H9 (cell line): ENCODE results near the gene HLA-E. TPM values are rescaled to one million over a fixed set of nuclear protein-coding genes. Genes with fewer than 3 reads are reported as not detected.

Experiments used
- DNase-seq: peaks from one replicate; pipeline ENCODE4 v3.0.0-alpha.2; 2017
- H2AFZ ChIP-seq: one replicate; pipeline ENCODE4 v1.6.1; 2013; ENCODE audit warnings: mild to moderate bottlenecking, low read length, control low read depth, moderate library complexity
- H2AK5ac ChIP-seq: 2 replicates; pipeline ENCODE4 v1.6.1; 2013; ENCODE audit warnings: low read length, control low read depth, mixed read lengths; ENCODE audit not compliant: insufficient read length
- H2BK120ac ChIP-seq: one replicate; pipeline ENCODE4 v1.6.1; 2013; ENCODE audit warnings: low read depth, mild to moderate bottlenecking, low read length, control low read depth, inconsistent platforms; ENCODE audit not compliant: poor library complexity, severe bottlenecking
- H2BK12ac ChIP-seq: 2 replicates; pipeline ENCODE4 v1.6.1; 2013; ENCODE audit warnings: low read length, control low read depth, mixed read lengths, low read depth; ENCODE audit not compliant: insufficient read length
- H2BK15ac ChIP-seq: 2 replicates; pipeline ENCODE4 v1.6.1; 2013; ENCODE audit warnings: low read depth, low read length, control low read depth
- H2BK20ac ChIP-seq: one replicate; pipeline ENCODE4 v1.6.1; 2013; ENCODE audit warnings: low read depth, mild to moderate bottlenecking, low read length, control low read depth, inconsistent platforms; ENCODE audit not compliant: poor library complexity, severe bottlenecking
- H2BK5ac ChIP-seq: 2 replicates; pipeline ENCODE4 v1.6.1; 2013; ENCODE audit warnings: low read length, control low read depth, mixed read lengths; ENCODE audit not compliant: insufficient read length
- H3K14ac ChIP-seq: 2 replicates; pipeline ENCODE4 v1.6.1; 2013; ENCODE audit warnings: low read length, control low read depth; ENCODE audit not compliant: insufficient read depth
- H3K18ac ChIP-seq: 2 replicates; pipeline ENCODE4 v1.6.1; 2013; ENCODE audit warnings: low read depth, mild to moderate bottlenecking, mixed read lengths, low read length, control low read depth; ENCODE audit not compliant: insufficient read length
- H3K23ac ChIP-seq: 2 replicates; pipeline ENCODE4 v1.6.1; 2013; ENCODE audit warnings: low read length, control low read depth, mixed read lengths, low read depth; ENCODE audit not compliant: insufficient read length
- H3K23me2 ChIP-seq: 2 replicates; pipeline ENCODE4 v1.6.1; 2013; ENCODE audit warnings: low read depth, mild to moderate bottlenecking, mixed read lengths, low read length, control low read depth; ENCODE audit not compliant: insufficient read length, poor library complexity, severe bottlenecking
- H3K27ac ChIP-seq: 2 replicates; pipeline ENCODE4 v1.5.1; 2013; ENCODE audit warnings: low read length, control low read depth, mixed read lengths, low read depth; ENCODE audit not compliant: insufficient read length
- H3K27me3 ChIP-seq: 2 replicates; pipeline ENCODE4 v1.6.1; 2013; ENCODE audit warnings: low read length, control low read depth, inconsistent platforms; ENCODE audit not compliant: insufficient read depth
- H3K4ac ChIP-seq: 2 replicates; pipeline ENCODE4 v1.6.1; 2013; ENCODE audit warnings: low read depth, mild to moderate bottlenecking, control low read depth, inconsistent platforms, low read length, moderate library complexity
- H3K4me1 ChIP-seq: 2 replicates; pipeline ENCODE4 v1.6.1; 2013; ENCODE audit warnings: low read length, control low read depth, inconsistent platforms; ENCODE audit not compliant: insufficient read depth
- H3K4me2 ChIP-seq: 2 replicates; pipeline ENCODE4 v1.6.1; 2013; ENCODE audit warnings: low read length, control low read depth, mixed read lengths; ENCODE audit not compliant: insufficient read length, insufficient read depth
- H3K56ac ChIP-seq: 2 replicates; pipeline ENCODE4 v1.6.1; 2013; ENCODE audit warnings: low read depth, mild to moderate bottlenecking, mixed read lengths, low read length, control low read depth; ENCODE audit not compliant: insufficient read length
- H3K79me1 ChIP-seq: 2 replicates; pipeline ENCODE4 v1.6.1; 2013; ENCODE audit warnings: low read depth, mild to moderate bottlenecking, moderate library complexity, low read length, control low read depth, inconsistent platforms; ENCODE audit not compliant: insufficient read depth, poor library complexity, severe bottlenecking
- H3K79me2 ChIP-seq: 2 replicates; pipeline ENCODE4 v1.6.1; 2013; ENCODE audit warnings: low read length, control low read depth, inconsistent platforms; ENCODE audit not compliant: insufficient read depth
- H3K9ac ChIP-seq: 2 replicates; pipeline ENCODE4 v1.6.1; 2013; ENCODE audit warnings: low read length, control low read depth, mixed read lengths; ENCODE audit not compliant: insufficient read length; ENCODE audit errors: extremely low read depth
- H3K9me3 ChIP-seq: one replicate; pipeline ENCODE4 v1.6.1; 2013; ENCODE audit warnings: low read depth, low read length, inconsistent platforms; ENCODE audit not compliant: control insufficient read depth
- H3T11ph ChIP-seq: one replicate; pipeline ENCODE4 v1.6.1; 2013; ENCODE audit warnings: mild to moderate bottlenecking, low read length, control low read depth, inconsistent platforms
- H4K20me1 ChIP-seq: one replicate; pipeline ENCODE4 v1.6.1; 2013; ENCODE audit not compliant: control insufficient read depth, insufficient read length, insufficient read depth
- H4K5ac ChIP-seq: 2 replicates; pipeline ENCODE4 v1.6.1; 2013; ENCODE audit warnings: low read depth, mild to moderate bottlenecking, mixed read lengths, low read length, control low read depth; ENCODE audit not compliant: insufficient read length
- H4K8ac ChIP-seq: replicated peaks from 2 replicates; pipeline ENCODE4 v1.6.1; 2013; ENCODE audit warnings: low read length, control low read depth, mixed read lengths, low read depth; ENCODE audit not compliant: insufficient read length
- H4K91ac ChIP-seq: 2 replicates; pipeline ENCODE4 v1.6.1; 2013; ENCODE audit warnings: low read depth, mild to moderate bottlenecking, moderate library complexity, mixed read lengths, low read length, control low read depth; ENCODE audit not compliant: insufficient read length
- H3K27ac Mint-ChIP-seq, 3 experiments: 2 replicates in 2 of 3; 3 replicates in 1 of 3; pipeline ENCODE4 v1.8.0; 2020 to 2021; ENCODE audit warnings: mixed read lengths in 3 of 3, mild to moderate bottlenecking in 1 of 3, moderate library complexity in 1 of 3
- H3K27me3 Mint-ChIP-seq: 2 replicates; pipeline ENCODE4 v1.8.0; 2021; ENCODE audit warnings: low read depth, mild to moderate bottlenecking, moderate library complexity, mixed read lengths
- H3K36me3 Mint-ChIP-seq, 3 experiments: 2 replicates in 2 of 3; 3 replicates in 1 of 3; pipeline ENCODE4 v1.8.0; 2020 to 2021; ENCODE audit warnings: low read depth in 3 of 3, mixed read lengths in 3 of 3; ENCODE audit not compliant: insufficient read depth in 1 of 3
- H3K4me1 Mint-ChIP-seq, 2 experiments: 2 replicates each; pipeline ENCODE4 v1.8.0; 2020; ENCODE audit warnings: mixed read lengths in 2 of 2
- H3K4me3 Mint-ChIP-seq, 2 experiments: 2 replicates in 1 of 2; 3 replicates in 1 of 2; pipeline ENCODE4 v1.8.0; 2020 to 2021; ENCODE audit warnings: mild to moderate bottlenecking in 2 of 2, mixed read lengths in 2 of 2, moderate library complexity in 1 of 2
- H3K9me3 Mint-ChIP-seq, 2 experiments: 2 replicates in 1 of 2; 3 replicates in 1 of 2; pipeline ENCODE4 v1.8.0; 2020; ENCODE audit warnings: mild to moderate bottlenecking in 2 of 2, mixed read lengths in 2 of 2, moderate library complexity in 1 of 2
- CTCF ChIP-seq: fragments of 200-600 bp; sonication (generic); conservative IDR thresholded peaks from 3 replicates; pipeline ENCODE4 v1.8.0; 2021; ENCODE audit warnings: antibody characterized with exemption, mild to moderate bottlenecking
- WGBS: extraction: QIAGEN DNeasy Blood & Tissue Kit; methylation state at CpG from one replicate; pipeline ENCODE4 v1.1.7; 2013; ENCODE audit warnings: missing lambda C conversion rate, low lambda C conversion rate, mixed read lengths; ENCODE audit not compliant: insufficient read length; ENCODE audit errors: extremely low coverage; 5-methylcytosine and 5-hydroxymethylcytosine counted together
- total RNA-seq: library from RNA; stranded (reverse); gene quantifications from 2 replicates; pipeline ENCODE4 v1.2.1, GENCODE V29; 2021

Gene HLA-E
- total RNA-seq, 1 experiment from 2014 or later = 28.1 TPM

- Histone ChIP-seq H2BK5ac (no peak overlapping the region), H3K23ac (no peak overlapping the region)
- H3K4me1 Mint-ChIP-seq = peaks cover 2 to 3% of the 10 kb centered on the region in 2 experiments; a peak in 2 of 4 replicates
These were observed 28.3 kb upstream of the HLA-E start for GRCh38 chr6:30461055-30461454.

More at GRCh38 chr6:30461055-30461454, 28.3 kb upstream of the HLA-E start:
- no peak overlapping the region for H2BK120ac ChIP-seq
- H3K4ac ChIP-seq = no peak overlapping the region
- no peaks in the 10 kb centered on the region for H3K79me1 ChIP-seq
- H4K5ac ChIP-seq = no peak overlapping the region
- Mint-ChIP-seq H3K27ac (no peak overlapping the region), H3K4me3 (no peak overlapping the region), H3K9me3 (no peaks in the 10 kb centered on the region), H3K36me3 (no peaks in the 10 kb centered on the region; a peak in 2 of 7 replicates), H3K27me3 (peaks cover 100% of the 10 kb centered on the region)
- no peak for TF ChIP-seq CTCF
- H3K18ac ChIP-seq = no peak overlapping the region
- H4K8ac ChIP-seq = no peak overlapping the region
- H2BK15ac ChIP-seq = no peak overlapping the region
- H2AFZ ChIP-seq = no peak overlapping the region
- H2AK5ac ChIP-seq = no peak overlapping the region
- peaks cover 62% of the 10 kb centered on the region for H3K27me3 ChIP-seq
- no peaks in the 10 kb centered on the region for H3K23me2 ChIP-seq
- H3T11ph ChIP-seq = no peak overlapping the region
- WGBS = no CpG with 5 or more reads among the region's 5 CpGs
- H3K27ac ChIP-seq = no peak overlapping the region
- H3K9ac ChIP-seq = no peak overlapping the region
- no peak overlapping the region for H3K4me2 ChIP-seq
- no peak overlapping the region for H3K14ac ChIP-seq
- no peaks in the 10 kb centered on the region for H3K9me3 ChIP-seq
- H3K79me2 ChIP-seq = no peaks in the 10 kb centered on the region
- H3K4me1 ChIP-seq = no peaks in the 10 kb centered on the region
- DNase-seq = no peak
- H2BK20ac ChIP-seq = no peak overlapping the region
- H4K20me1 ChIP-seq = no peaks in the 10 kb centered on the region
- H2BK12ac ChIP-seq = no peak overlapping the region
- H3K56ac ChIP-seq = no peak overlapping the region
- H4K91ac ChIP-seq = no peak overlapping the region
